GM12878 (cell line): ENCODE data around the gene RRP36. TPM values are rescaled to one million over a fixed set of nuclear protein-coding genes. Genes with fewer than 3 reads are reported as not detected.

Experiments
- ATAC-seq: fragments of 200-7000 bp; cut with Tn5 transposase; 3 replicates; pipeline ENCODE4 v1.9.1; 2020; ENCODE audit warnings: mild to moderate bottlenecking, moderate library complexity
- BruUV-seq: library from RNA; stranded (reverse); fragments of 400-500 nt; replicated peaks from 2 replicates; lab custom pipeline; 2021; lab: Mats Ljungman, UMichigan
- CTCF ChIA-PET: fragments of 300-600 bp; sonication (Branson Sonifier 250); formaldehyde crosslinking; extraction: SDS; loops from one replicate; lab custom pipeline; 2021; ENCODE audit warnings: inconsistent platforms; lab: Yijun Ruan, JAX
- POLR2A ChIA-PET: fragments of 350-600 bp; formaldehyde crosslinking; extraction: SDS; loops from one replicate; lab custom pipeline; 2021; ENCODE audit warnings: inconsistent platforms; lab: Charles Lee
- RAD21 ChIA-PET: fragments of 300-600 bp; sonication (Branson Sonifier 250); formaldehyde crosslinking; loops from one replicate; lab custom pipeline; 2023; ENCODE audit warnings: antibody characterized with exemption; ENCODE audit not compliant: unreplicated experiment; lab: Charles Lee
- SMC1A ChIA-PET: fragments of 300-600 bp; sonication (Branson Sonifier 250); formaldehyde crosslinking; loops from one replicate; lab custom pipeline; 2023; ENCODE audit not compliant: unreplicated experiment, uncharacterized antibody; lab: Charles Lee
- DNase-seq: peaks from one replicate; pipeline ENCODE4 v3.0.0-alpha.2; 2011; ENCODE audit warnings: low read depth, low spot score
- FAIRE-seq: peaks from 3 replicates; lab custom pipeline; 2011; peaks lifted over from hg19 to GRCh38; lab: Jason Lieb, UNC
- H2AFZ ChIP-seq: 2 replicates; pipeline ENCODE4 v1.6.0; 2011; ENCODE audit warnings: low read depth, low read length, control low read depth; ENCODE audit not compliant: control insufficient read depth
- H3K27ac ChIP-seq: 2 replicates; pipeline ENCODE4 v1.5.1; 2011; ENCODE audit warnings: control low read depth; ENCODE audit not compliant: control insufficient read depth, insufficient read depth
- H3K27me3 ChIP-seq, 2 experiments: replicated peaks in 1 of 2; 2 replicates each; pipeline versions ENCODE4 v1.6.0 to v1.6.1; 2011; ENCODE audit warnings: low read length in 1 of 2; ENCODE audit not compliant: control insufficient read depth in 2 of 2, insufficient read depth in 2 of 2
- H3K36me3 ChIP-seq, 2 experiments: 2 replicates each; pipeline ENCODE4 v1.5.1; 2011; ENCODE audit warnings: low read length in 1 of 2; ENCODE audit not compliant: control insufficient read depth in 2 of 2, insufficient read depth in 2 of 2
- H3K4me1 ChIP-seq: 2 replicates; pipeline ENCODE4 v1.6.1; 2011; ENCODE audit warnings: mild to moderate bottlenecking, low read length, moderate library complexity, mixed read lengths; ENCODE audit not compliant: control insufficient read depth, insufficient read depth
- H3K4me2 ChIP-seq: 2 replicates; pipeline ENCODE4 v1.6.0; 2011; ENCODE audit warnings: control low read depth; ENCODE audit not compliant: control insufficient read depth, insufficient read depth
- H3K4me3 ChIP-seq: fragments of 200-600 bp; sonication (generic); 2 replicates; pipeline ENCODE4 v1.5.1; 2016
- H3K79me2 ChIP-seq: 2 replicates; pipeline ENCODE4 v1.6.0; 2011; ENCODE audit warnings: low read length; ENCODE audit not compliant: control insufficient read depth, insufficient read depth
- H3K9ac ChIP-seq: 2 replicates; pipeline ENCODE4 v1.8.0; 2011; ENCODE audit warnings: low read length, control low read depth, mixed read lengths; ENCODE audit not compliant: control insufficient read depth, insufficient read depth
- H3K9me3 ChIP-seq: replicated peaks from 3 replicates; pipeline ENCODE4 v1.5.1; 2011; ENCODE audit warnings: mild to moderate bottlenecking, low read length; ENCODE audit not compliant: control insufficient read depth, insufficient read depth
- H4K20me1 ChIP-seq: 2 replicates; pipeline ENCODE4 v1.6.0; 2011; ENCODE audit not compliant: control insufficient read depth, insufficient read depth
- EP300 ChIP-seq, 2 experiments: fragments of 150-350 bp in 1 of 2; IDR thresholded peaks; 2 replicates each; pipeline ENCODE4 v1.6.1; 2011 to 2012; ENCODE audit warnings: low read depth in 2 of 2, low read length in 2 of 2, borderline replicate concordance in 1 of 2, improper control_type of control experiment in 1 of 2, inconsistent platforms in 1 of 2; ENCODE audit not compliant: control insufficient read depth in 1 of 2
- EZH2 ChIP-seq: IDR thresholded peaks from 2 replicates; pipeline ENCODE4 v1.6.1; 2012; ENCODE audit warnings: low read depth, mild to moderate bottlenecking, control low read depth, inconsistent platforms, low read length, borderline replicate concordance; ENCODE audit not compliant: control insufficient read depth
- WGBS: methylation state at CpG from one replicate; pipeline ENCODE4 v1.1.6; 2016; ENCODE audit warnings: low lambda C conversion rate; ENCODE audit not compliant: insufficient replicate concordance, insufficient coverage; ENCODE audit errors: missing lambda C conversion rate; 5-methylcytosine and 5-hydroxymethylcytosine counted together
- in situ Hi-C: fragments of 300-500 bp; cut with MboI; formaldehyde crosslinking; loops from 9 replicates; pipeline ENCODE4 v1.14.3; 2018; ENCODE audit warnings: mixed read lengths
- intact Hi-C: fragments of 100-400 bp; cut with micrococcal nuclease; formaldehyde crosslinking; loops from one replicate; pipeline ENCODE4 v1.14.2; 2022; ENCODE audit not compliant: unreplicated experiment
- polyA plus RNA-seq, 11 experiments: library from polyadenylated mRNA; depleted of rRNA in 4 of 11; unstranded in 6 of 11; stranded (reverse) in 5 of 11; fragments of >200 nt; fragmentation: Nextera tagmentation in 4 of 11; fragmentation: Illumina TruSeq in 1 of 11; extraction: Ambion mirVana in 4 of 11; extraction: Trizol in 1 of 11; gene quantifications; 1 replicate in 1 of 11; 2 replicates in 10 of 11; pipeline versions ENCODE4 v1.2.1 to v1.2.3, GENCODE V29; 2011 to 2016; ENCODE audit warnings: inconsistent platforms in 2 of 11, missing spikeins in 2 of 11, low read depth in 1 of 11
- total RNA-seq, 4 experiments: library from RNA; depleted of rRNA in 3 of 4; stranded (reverse); fragments of >200 nt in 3 of 4; fragmentation: Illumina TruSeq in 1 of 4; extraction: Trizol in 1 of 4; gene quantifications; 2 replicates each; pipeline versions ENCODE4 v1.2.1 to v1.2.3, GENCODE V29; 2013 to 2021

Gene RRP36
- total and polyA plus RNA-seq, 10 of the 15 experiments (the other 5 are each of a cell fraction or from before 2014, with no cell fraction given): 17.6 to 101 (median 69.7) TPM

- no peak for TF ChIP-seq EZH2
These were observed 56.6 kb downstream of the RRP36 start (continued) for GRCh38 chr6:43077981-43078511.

- BruUV-seq: no TSS peak
- SMC1A ChIA-PET: no interaction called here
These were observed 57.3 kb downstream of the RRP36 start for GRCh38 chr6:43078691-43079090.

More at GRCh38 chr6:43078691-43079090, 57.3 kb downstream of the RRP36 start:
- intact Hi-C loops: no loop called here
- no peak overlapping the region for H3K27ac ChIP-seq
- FAIRE-seq: no peak
- TF ChIP-seq EP300 (IDR thresholded peaks at IDR 0.05; ENCODE audit: borderline replicate concordance in 1 of 2, control insufficient read depth in 1 of 2, low read depth in 2 of 2, low read length in 2 of 2): no peak
- ChIA-PET POLR2A (interaction anchor here (0.6 to 1.0 kb wide), 3 partner anchors 12 to 142 kb away, joined by 3 to 9 read pairs (median 5); no protein-coding TSS in a partner anchor), CTCF (interaction anchor here (1.5 kb wide), 1 partner anchor 65 kb away, joined by 4 read pairs; no protein-coding TSS in a partner anchor), RAD21 (no interaction called here)
- no peaks in the 10 kb centered on the region for H3K9me3 ChIP-seq
- no peak overlapping the region for H2AFZ ChIP-seq
- H3K79me2 ChIP-seq: no peaks in the 10 kb centered on the region
- ATAC-seq: no peak
- H3K36me3 ChIP-seq: no peaks in the 10 kb centered on the region
- peaks cover 7% of the 10 kb centered on the region; the same call in 1 of the 2 replicates for H3K4me1 ChIP-seq
- no peak overlapping the region for H3K9ac ChIP-seq
- peaks cover 8 to 12% of the 10 kb centered on the region in 2 experiments; a peak in 3 of 4 replicates for H3K27me3 ChIP-seq
- no peak for DNase-seq
- in situ Hi-C loops: no loop called here
- H3K4me2 ChIP-seq: no peak overlapping the region
- WGBS: 49% methylated on average over 2 of the region's 2 CpGs
- H4K20me1 ChIP-seq: no peaks in the 10 kb centered on the region
- no peak overlapping the region for H3K4me3 ChIP-seq

Other genes with a start within 250 kb of the RRP36 start
Only the 7 nearest of the 17 such genes appear.
- 19.3 and 19.4 TPM in 2 replicates for gene PEX6, start 42.4 kb upstream of the RRP36 start, total RNA-seq (2014; rRNA removed)
- gene PEX6, start 42.4 kb upstream of the RRP36 start, total RNA-seq (2014; rRNA removed; fragmentation: Illumina TruSeq; extraction: Trizol): 6.2 and 6.4 TPM in 2 replicates
- 20.3 and 21.1 TPM in 2 replicates for gene PEX6, start 42.4 kb upstream of the RRP36 start, total RNA-seq (2021)
- 2.0 and 3.1 TPM in 2 replicates for gene PEX6, start 42.4 kb upstream of the RRP36 start, polyA plus RNA-seq (2011; rRNA removed)
- 3.1 and 6.1 TPM in 2 replicates for gene PEX6, start 42.4 kb upstream of the RRP36 start, polyA plus RNA-seq (2014; fragmentation: Illumina TruSeq; extraction: Trizol)
- gene PEX6, start 42.4 kb upstream of the RRP36 start, polyA plus RNA-seq (2014; fragmentation: Nextera tagmentation; extraction: Ambion mirVana): 1 to 10 TPM in 1 of 2 experiments, under 1 TPM in 1; 0.39 to 1.2 TPM
- 14.6 and 16.3 TPM in 2 replicates for gene PEX6, start 42.4 kb upstream of the RRP36 start, polyA plus RNA-seq (2014; rRNA removed)
- gene PEX6, start 42.4 kb upstream of the RRP36 start, polyA plus RNA-seq (2016; fragmentation: Nextera tagmentation; extraction: Ambion mirVana): 1 to 10 TPM; 9.4 to 9.5 TPM
- gene PPP2R5D, start 37.1 kb upstream of the RRP36 start, total RNA-seq (2014; rRNA removed): 34.3 and 36.2 TPM in 2 replicates
- gene PPP2R5D, start 37.1 kb upstream of the RRP36 start, total RNA-seq (2014; rRNA removed; fragmentation: Illumina TruSeq; extraction: Trizol): 23.8 and 24.7 TPM in 2 replicates
- gene PPP2R5D, start 37.1 kb upstream of the RRP36 start, total RNA-seq (2021): 29.5 and 31.0 TPM in 2 replicates
- 35.4 and 56.0 TPM in 2 replicates for gene PPP2R5D, start 37.1 kb upstream of the RRP36 start, polyA plus RNA-seq (2011; rRNA removed)
- 59.0 and 68.0 TPM in 2 replicates for gene PPP2R5D, start 37.1 kb upstream of the RRP36 start, polyA plus RNA-seq (2014; fragmentation: Illumina TruSeq; extraction: Trizol)
- 1 to 10 TPM; 1.5 to 1.6 TPM for gene PPP2R5D, start 37.1 kb upstream of the RRP36 start, polyA plus RNA-seq (2014; fragmentation: Nextera tagmentation; extraction: Ambion mirVana)
- gene PPP2R5D, start 37.1 kb upstream of the RRP36 start, polyA plus RNA-seq (2014; rRNA removed): 29.4 and 29.7 TPM in 2 replicates
- gene PPP2R5D, start 37.1 kb upstream of the RRP36 start, polyA plus RNA-seq (2016; fragmentation: Nextera tagmentation; extraction: Ambion mirVana): 10 to 100 TPM; 42.6 to 43.4 TPM
- gene MEA1, start 7.7 kb upstream of the RRP36 start, total RNA-seq (2014; rRNA removed): 69.3 and 75.6 TPM in 2 replicates
- 100 and 102 TPM in 2 replicates for gene MEA1, start 7.7 kb upstream of the RRP36 start, total RNA-seq (2014; rRNA removed; fragmentation: Illumina TruSeq; extraction: Trizol)
- 53.2 and 59.1 TPM in 2 replicates for gene MEA1, start 7.7 kb upstream of the RRP36 start, total RNA-seq (2021)
- 67.7 and 87.3 TPM in 2 replicates for gene MEA1, start 7.7 kb upstream of the RRP36 start, polyA plus RNA-seq (2011; rRNA removed)
- gene MEA1, start 7.7 kb upstream of the RRP36 start, polyA plus RNA-seq (2014; fragmentation: Illumina TruSeq; extraction: Trizol): 97.2 and 113 TPM in 2 replicates
- gene MEA1, start 7.7 kb upstream of the RRP36 start, polyA plus RNA-seq (2014; fragmentation: Nextera tagmentation; extraction: Ambion mirVana): 100 to 1,000 TPM in 1 of 2 experiments, 10 to 100 TPM in 1; 90.7 to 105 TPM
- gene MEA1, start 7.7 kb upstream of the RRP36 start, polyA plus RNA-seq (2014; rRNA removed): 69.9 and 76.1 TPM in 2 replicates
- 100 to 1,000 TPM; 136 to 148 TPM for gene MEA1, start 7.7 kb upstream of the RRP36 start, polyA plus RNA-seq (2016; fragmentation: Nextera tagmentation; extraction: Ambion mirVana)
- gene KLHDC3, start 7.4 kb upstream of the RRP36 start, total RNA-seq (2014; rRNA removed): 79.1 and 86.1 TPM in 2 replicates
- gene KLHDC3, start 7.4 kb upstream of the RRP36 start, total RNA-seq (2014; rRNA removed; fragmentation: Illumina TruSeq; extraction: Trizol): 39.6 and 41.8 TPM in 2 replicates
- 65.7 and 67.2 TPM in 2 replicates for gene KLHDC3, start 7.4 kb upstream of the RRP36 start, total RNA-seq (2021)
- 33.1 and 53.1 TPM in 2 replicates for gene KLHDC3, start 7.4 kb upstream of the RRP36 start, polyA plus RNA-seq (2011; rRNA removed)
- 49.1 and 56.7 TPM in 2 replicates for gene KLHDC3, start 7.4 kb upstream of the RRP36 start, polyA plus RNA-seq (2014; fragmentation: Illumina TruSeq; extraction: Trizol)
- gene KLHDC3, start 7.4 kb upstream of the RRP36 start, polyA plus RNA-seq (2014; fragmentation: Nextera tagmentation; extraction: Ambion mirVana): 1 to 10 TPM; 2.4 to 8.9 TPM
- gene KLHDC3, start 7.4 kb upstream of the RRP36 start, polyA plus RNA-seq (2014; rRNA removed): 54.1 and 57.0 TPM in 2 replicates
- 100 to 1,000 TPM in 1 of 2 experiments, 10 to 100 TPM in 1; 99.7 to 102 TPM for gene KLHDC3, start 7.4 kb upstream of the RRP36 start, polyA plus RNA-seq (2016; fragmentation: Nextera tagmentation; extraction: Ambion mirVana)
- 10.6 and 10.8 TPM in 2 replicates for gene CUL7, start 32.2 kb downstream of the RRP36 start, total RNA-seq (2014; rRNA removed)
- gene CUL7, start 32.2 kb downstream of the RRP36 start, total RNA-seq (2014; rRNA removed; fragmentation: Illumina TruSeq; extraction: Trizol): 6.0 TPM in 2 replicates
- gene CUL7, start 32.2 kb downstream of the RRP36 start, total RNA-seq (2021): 15.6 and 15.8 TPM in 2 replicates
- gene CUL7, start 32.2 kb downstream of the RRP36 start, polyA plus RNA-seq (2011; rRNA removed): 9.2 and 18.4 TPM in 2 replicates
- gene CUL7, start 32.2 kb downstream of the RRP36 start, polyA plus RNA-seq (2014; fragmentation: Illumina TruSeq; extraction: Trizol): 4.6 and 7.3 TPM in 2 replicates
- gene CUL7, start 32.2 kb downstream of the RRP36 start, polyA plus RNA-seq (2014; fragmentation: Nextera tagmentation; extraction: Ambion mirVana): 1 to 10 TPM in 1 of 2 experiments, under 1 TPM in 1; 0.66 to 1.1 TPM
- 12.8 and 14.1 TPM in 2 replicates for gene CUL7, start 32.2 kb downstream of the RRP36 start, polyA plus RNA-seq (2014; rRNA removed)
- 10 to 100 TPM; 11.0 to 11.1 TPM for gene CUL7, start 32.2 kb downstream of the RRP36 start, polyA plus RNA-seq (2016; fragmentation: Nextera tagmentation; extraction: Ambion mirVana)
- gene MRPL2, start 37.8 kb downstream of the RRP36 start, total RNA-seq (2014; rRNA removed): 33.2 and 34.8 TPM in 2 replicates
- 32.7 and 38.6 TPM in 2 replicates for gene MRPL2, start 37.8 kb downstream of the RRP36 start, total RNA-seq (2014; rRNA removed; fragmentation: Illumina TruSeq; extraction: Trizol)
- 95.0 and 100 TPM in 2 replicates for gene MRPL2, start 37.8 kb downstream of the RRP36 start, total RNA-seq (2021)
- 19.7 and 44.5 TPM in 2 replicates for gene MRPL2, start 37.8 kb downstream of the RRP36 start, polyA plus RNA-seq (2011; rRNA removed)
- 43.1 and 59.7 TPM in 2 replicates for gene MRPL2, start 37.8 kb downstream of the RRP36 start, polyA plus RNA-seq (2014; fragmentation: Illumina TruSeq; extraction: Trizol)
- gene MRPL2, start 37.8 kb downstream of the RRP36 start, polyA plus RNA-seq (2014; fragmentation: Nextera tagmentation; extraction: Ambion mirVana): 10 to 100 TPM; 29.7 to 42.1 TPM
- 56.0 and 56.6 TPM in 2 replicates for gene MRPL2, start 37.8 kb downstream of the RRP36 start, polyA plus RNA-seq (2014; rRNA removed)
- 100 to 1,000 TPM; 120 to 125 TPM for gene MRPL2, start 37.8 kb downstream of the RRP36 start, polyA plus RNA-seq (2016; fragmentation: Nextera tagmentation; extraction: Ambion mirVana)
- gene KLC4, start 38.0 kb downstream of the RRP36 start, total RNA-seq (2014; rRNA removed): 8.4 TPM in 2 replicates
- gene KLC4, start 38.0 kb downstream of the RRP36 start, total RNA-seq (2014; rRNA removed; fragmentation: Illumina TruSeq; extraction: Trizol): 4.2 and 4.8 TPM in 2 replicates
- gene KLC4, start 38.0 kb downstream of the RRP36 start, total RNA-seq (2021): 9.5 and 11.8 TPM in 2 replicates
- gene KLC4, start 38.0 kb downstream of the RRP36 start, polyA plus RNA-seq (2011; rRNA removed): 11.0 and 13.4 TPM in 2 replicates
- 3.5 and 6.2 TPM in 2 replicates for gene KLC4, start 38.0 kb downstream of the RRP36 start, polyA plus RNA-seq (2014; fragmentation: Illumina TruSeq; extraction: Trizol)
- gene KLC4, start 38.0 kb downstream of the RRP36 start, polyA plus RNA-seq (2014; fragmentation: Nextera tagmentation; extraction: Ambion mirVana): 1 to 10 TPM in 1 of 2 experiments, under 1 TPM in 1; 0.90 to 2.4 TPM
- 7.5 and 10.1 TPM in 2 replicates for gene KLC4, start 38.0 kb downstream of the RRP36 start, polyA plus RNA-seq (2014; rRNA removed)
- 1 to 10 TPM; 6.3 to 7.9 TPM for gene KLC4, start 38.0 kb downstream of the RRP36 start, polyA plus RNA-seq (2016; fragmentation: Nextera tagmentation; extraction: Ambion mirVana)